Upper lobe of right lung (tissue), 1 donor: ENCODE results near the gene NUP205. TPM values are rescaled to one million over a fixed set of nuclear protein-coding genes. Genes with fewer than 3 reads are reported as not detected.

Source experiments
- ATAC-seq: fragments of 200-7000 bp; cut with Tn5 transposase; one replicate; pipeline ENCODE4 v1.9.1; 2020; ENCODE audit warnings: mild to moderate bottlenecking, moderate library complexity
- DNase-seq: peaks from one replicate; pipeline ENCODE4 v3.0.0-alpha.2; 2020
- H3K27ac ChIP-seq: fragments of 200-600 bp; one replicate; pipeline ENCODE4 v1.8.0; 2022
- H3K27me3 ChIP-seq: fragments of 200-600 bp; one replicate; pipeline ENCODE4 v1.8.0; 2022; ENCODE audit warnings: mild to moderate bottlenecking
- H3K36me3 ChIP-seq: fragments of 200-600 bp; one replicate; pipeline ENCODE4 v1.8.0; 2022
- H3K4me1 ChIP-seq: fragments of 200-600 bp; one replicate; pipeline ENCODE4 v1.8.0; 2022
- H3K4me3 ChIP-seq: fragments of 200-600 bp; one replicate; pipeline ENCODE4 v1.8.0; 2022; ENCODE audit warnings: mild to moderate bottlenecking
- H3K9me3 ChIP-seq: fragments of 200-600 bp; one replicate; pipeline ENCODE4 v1.8.0; 2022
- intact Hi-C: fragments of 100-400 bp; cut with DNase I; formaldehyde crosslinking; loops from one replicate; pipeline ENCODE4 v1.11.0; 2022
- total RNA-seq: library from RNA; stranded (reverse); fragmentation: NEBNext Ultra II Directional; extraction: Animal tissue kit (Norgen Biotek cat#: 25700); gene quantifications from one replicate; pipeline ENCODE4 v1.2.1, GENCODE V29; 2021
- TF ChIP-seq, protein P1 (sequence below): fragments of 200-600 bp; IDR thresholded peaks from one replicate; pipeline ENCODE4 v1.8.0; 2022; ENCODE audit warnings: antibody characterized with exemption
- donor health status: DM: no; HTN: yes; CAD: no; lungs with severe emphysema.

The NUP205 gene
- total RNA-seq, 1 donor from 2014 or later: 34.3 TPM

DNA sequence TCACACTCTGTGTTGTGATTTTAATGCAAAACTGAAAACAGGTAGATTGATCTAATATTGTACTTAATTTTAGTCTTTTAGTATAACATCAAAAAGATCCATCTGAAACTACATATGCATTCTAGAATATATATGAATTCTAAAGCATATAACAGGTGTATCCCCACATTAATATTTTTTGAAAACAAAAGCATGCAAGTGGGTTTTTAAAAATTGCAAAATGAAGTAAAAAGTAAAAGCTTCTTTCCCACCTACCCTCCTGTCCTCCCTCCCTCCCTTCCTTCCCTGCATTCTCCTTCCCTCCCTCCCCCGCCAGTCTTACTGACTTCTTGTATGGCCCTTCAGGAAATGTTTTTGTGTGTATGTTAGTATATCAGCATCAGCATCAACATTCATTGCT is 90.0 kb downstream of the NUP205 start:
- intact Hi-C loops: no loop called here

DNA sequence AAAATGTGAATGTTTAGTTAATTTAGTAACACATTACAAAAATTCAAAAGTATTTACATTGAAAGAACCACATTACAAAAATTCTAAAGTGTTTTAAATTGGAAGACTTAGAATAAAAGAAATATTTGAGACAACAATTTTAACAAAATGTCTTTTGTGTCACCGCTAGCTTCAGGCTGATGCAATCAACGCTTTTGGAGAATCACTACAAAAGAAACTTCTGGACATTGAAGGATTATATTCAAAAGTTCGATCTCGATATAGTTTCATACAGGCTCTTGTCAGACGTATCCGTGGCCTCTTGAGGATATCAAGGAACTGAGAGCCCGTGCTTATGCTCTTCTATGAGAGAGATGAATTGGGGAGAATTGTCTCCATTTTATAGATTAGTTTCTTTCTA is 90.5 kb downstream of the NUP205 start:
- peaks cover 44% of the 10 kb centered on the region for H3K36me3 ChIP-seq
- intact Hi-C loops: no loop called here
- no peak overlapping the region for H3K4me3 ChIP-seq
- ATAC-seq (no peak), DNase-seq (no peak)
- H3K4me1 ChIP-seq: no peaks in the 10 kb centered on the region
- H3K27ac ChIP-seq: no peak overlapping the region
- no peaks in the 10 kb centered on the region for H3K9me3 ChIP-seq
- TF ChIP-seq, protein P1, sequence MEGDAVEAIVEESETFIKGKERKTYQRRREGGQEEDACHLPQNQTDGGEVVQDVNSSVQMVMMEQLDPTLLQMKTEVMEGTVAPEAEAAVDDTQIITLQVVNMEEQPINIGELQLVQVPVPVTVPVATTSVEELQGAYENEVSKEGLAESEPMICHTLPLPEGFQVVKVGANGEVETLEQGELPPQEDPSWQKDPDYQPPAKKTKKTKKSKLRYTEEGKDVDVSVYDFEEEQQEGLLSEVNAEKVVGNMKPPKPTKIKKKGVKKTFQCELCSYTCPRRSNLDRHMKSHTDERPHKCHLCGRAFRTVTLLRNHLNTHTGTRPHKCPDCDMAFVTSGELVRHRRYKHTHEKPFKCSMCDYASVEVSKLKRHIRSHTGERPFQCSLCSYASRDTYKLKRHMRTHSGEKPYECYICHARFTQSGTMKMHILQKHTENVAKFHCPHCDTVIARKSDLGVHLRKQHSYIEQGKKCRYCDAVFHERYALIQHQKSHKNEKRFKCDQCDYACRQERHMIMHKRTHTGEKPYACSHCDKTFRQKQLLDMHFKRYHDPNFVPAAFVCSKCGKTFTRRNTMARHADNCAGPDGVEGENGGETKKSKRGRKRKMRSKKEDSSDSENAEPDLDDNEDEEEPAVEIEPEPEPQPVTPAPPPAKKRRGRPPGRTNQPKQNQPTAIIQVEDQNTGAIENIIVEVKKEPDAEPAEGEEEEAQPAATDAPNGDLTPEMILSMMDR: no peak
- H3K27me3 ChIP-seq: no peaks in the 10 kb centered on the region

More for the DNA sequence above, 90.0 kb downstream of the NUP205 start:
- no peaks in the 10 kb centered on the region for H3K4me1 ChIP-seq
- H3K9me3 ChIP-seq: no peaks in the 10 kb centered on the region
- TF ChIP-seq, protein P1: no peak
- no peak overlapping the region for H3K4me3 ChIP-seq
- H3K36me3 ChIP-seq: peaks cover 49% of the 10 kb centered on the region
- no peak for DNase-seq
- no peak overlapping the region for H3K27ac ChIP-seq
- no peaks in the 10 kb centered on the region for H3K27me3 ChIP-seq
- ATAC-seq: no peak

DNA sequence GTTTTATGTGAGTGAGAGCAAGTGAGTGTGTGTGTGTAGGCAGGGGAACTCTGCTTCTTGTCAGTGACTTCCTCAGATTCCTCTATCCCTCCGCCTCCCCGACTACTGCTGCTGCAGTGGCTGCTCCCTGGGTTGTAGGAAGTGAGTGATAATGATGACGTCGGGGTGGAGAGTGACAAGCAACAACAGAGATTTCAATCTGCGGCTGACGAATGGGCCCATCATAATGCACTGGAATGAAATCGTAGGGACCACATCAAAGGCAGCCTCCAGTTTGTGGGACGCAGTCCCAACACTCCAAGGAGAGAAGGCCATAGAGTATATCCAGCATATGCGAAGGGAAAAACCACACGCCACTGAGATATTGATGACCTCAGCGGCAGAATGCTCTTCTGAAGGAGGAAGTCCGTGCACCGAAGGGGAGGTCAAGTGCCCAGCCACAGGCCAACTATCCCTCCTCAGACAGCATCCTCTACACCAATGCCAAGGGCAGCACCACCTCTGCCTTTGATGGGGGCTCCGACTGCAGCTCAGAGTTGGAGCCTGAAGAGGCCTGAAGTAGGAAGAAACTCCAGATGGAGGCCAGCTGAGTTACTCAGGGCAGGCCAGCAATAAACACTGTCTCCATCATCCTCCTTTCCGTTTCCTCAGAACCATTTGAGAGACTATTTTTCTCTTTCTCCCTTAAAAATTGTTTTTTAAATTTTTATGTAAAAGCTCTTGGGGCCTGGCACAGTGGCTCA is 93.3 kb downstream of the NUP205 start:
- Histone ChIP-seq H3K27ac (no peak overlapping the region), H3K4me1 (no peaks in the 10 kb centered on the region), H3K4me3 (no peak overlapping the region), H3K27me3 (no peaks in the 10 kb centered on the region), H3K9me3 (no peaks in the 10 kb centered on the region), H3K36me3 (peaks cover 23% of the 10 kb centered on the region)
- peak; percentile 82 for ATAC-seq
- DNase-seq: no peak
- TF ChIP-seq, protein P1: no peak
- intact Hi-C loops: no loop called here

DNA sequence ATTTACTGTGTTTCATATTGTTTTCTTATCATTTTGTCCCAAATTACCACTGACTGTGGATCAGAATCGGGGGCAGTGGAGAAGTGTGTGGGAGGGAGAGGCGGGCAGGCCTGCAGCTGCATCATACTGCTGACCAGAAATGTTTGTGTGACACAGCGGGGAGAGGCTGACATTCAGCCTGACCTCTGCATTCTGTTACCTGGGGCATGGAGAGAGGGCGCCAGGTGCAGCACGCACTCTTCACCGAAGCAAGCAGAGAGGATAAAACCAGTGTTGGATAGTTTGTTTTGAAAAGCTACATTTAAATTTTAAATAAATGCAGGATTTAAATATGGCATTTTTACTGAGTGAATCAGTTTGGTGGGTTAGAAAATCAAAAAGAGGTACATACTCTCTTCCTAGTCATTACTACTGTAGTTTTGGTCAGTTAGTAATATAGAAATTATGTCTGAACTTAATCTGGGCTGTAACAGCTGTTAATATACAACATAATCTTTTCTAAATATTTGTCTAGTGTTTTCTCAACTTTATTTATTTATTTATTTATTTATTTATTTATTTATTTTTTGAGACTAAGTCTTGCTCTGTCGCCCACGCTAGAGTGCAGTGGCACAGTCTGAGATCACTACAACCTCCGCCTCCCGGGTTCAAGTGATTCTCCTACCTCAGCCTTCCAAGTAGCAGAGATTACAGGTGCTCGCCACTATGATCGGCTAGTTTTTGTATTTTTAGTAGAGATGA is 95.8 kb downstream of the NUP205 start:
- intact Hi-C loops: no loop called here
- Histone ChIP-seq H3K27ac (no peak overlapping the region), H3K27me3 (no peaks in the 10 kb centered on the region), H3K9me3 (no peaks in the 10 kb centered on the region), H3K4me3 (no peak overlapping the region), H3K4me1 (no peaks in the 10 kb centered on the region), H3K36me3 (peaks cover 7% of the 10 kb centered on the region)
- DNase-seq: no peak
- no peak for ATAC-seq
- TF ChIP-seq, protein P1: no peak

DNA sequence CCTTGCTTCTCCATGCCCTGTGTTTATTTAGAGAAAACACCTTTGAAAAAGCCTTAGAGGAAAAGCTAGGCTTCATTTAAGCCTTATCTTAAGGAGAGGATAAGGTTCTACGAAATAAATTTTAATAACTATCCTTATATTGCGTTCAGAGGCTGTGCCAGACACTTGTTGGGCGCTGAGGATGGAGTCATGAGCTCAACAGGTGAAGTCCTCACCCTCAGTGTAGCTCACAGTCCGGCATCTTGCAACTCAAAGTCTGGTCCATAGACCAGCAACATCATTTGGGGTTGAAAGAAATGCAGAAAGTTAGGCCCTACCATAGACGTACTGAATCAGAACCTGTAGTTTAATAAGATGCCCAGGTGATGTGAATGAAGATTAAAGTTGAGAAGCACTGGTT is 100.8 kb downstream of the NUP205 start:
- H3K9me3 ChIP-seq: no peaks in the 10 kb centered on the region
- H3K4me3 ChIP-seq: no peak overlapping the region
- no peak for ATAC-seq
- H3K27ac ChIP-seq: no peak overlapping the region
- peaks cover 10% of the 10 kb centered on the region for H3K4me1 ChIP-seq
- DNase-seq: no peak
- intact Hi-C loops: no loop called here
- no peaks in the 10 kb centered on the region for H3K27me3 ChIP-seq
- no peaks in the 10 kb centered on the region for H3K36me3 ChIP-seq
- TF ChIP-seq, protein P1: no peak
